ENCODE measurements around the gene ELFN1.

Gene ELFN1

GRCh38 chr7:1729773-1730172 is 59.7 kb downstream of the ELFN1 start:
- no peak overlapping the region for H3K27ac ChIP-seq (ENCODE audit: low read depth, low read length)
- H4K20me1 ChIP-seq (ENCODE audit: low read depth, low read length): peaks cover 4% of the 10 kb centered on the region; the same call in 1 of the 2 replicates
- H3K4me2 ChIP-seq (ENCODE audit: low read depth, low read length, poor library complexity, severe bottlenecking): no peak overlapping the region
- H3K36me3 ChIP-seq (ENCODE audit: low read length): no peaks in the 10 kb centered on the region
- no peak overlapping the region for H3K4me3 ChIP-seq (ENCODE audit: insufficient read depth, low read length, poor library complexity, severe bottlenecking)
- no peaks in the 10 kb centered on the region for H3K27me3 ChIP-seq (ENCODE audit: low read length)
- H2AFZ ChIP-seq (ENCODE audit: low read depth, low read length, severe bottlenecking): no peak overlapping the region
- no peaks in the 10 kb centered on the region for H3F3A ChIP-seq (ENCODE audit: insufficient read depth)
- no peaks in the 10 kb centered on the region for H3K9me3 ChIP-seq (ENCODE audit: insufficient read depth, low read length)
- H3K9me2 ChIP-seq (replicated peaks; ENCODE audit: insufficient read depth, low read length): no peaks in the 10 kb centered on the region
- H3K79me2 ChIP-seq (ENCODE audit: insufficient read depth, low read length): no peaks in the 10 kb centered on the region
- no peak overlapping the region for H3K9ac ChIP-seq (ENCODE audit: low read length)
- TF ChIP-seq EZH2phosphoT487 (conservative IDR thresholded peaks at IDR 0.05; ENCODE audit: low read length) (no peak), CTCF (IDR thresholded peaks at IDR 0.05; ENCODE audit: insufficient read depth, low read length, poor library complexity, severe bottlenecking) (no peak)

DNA sequence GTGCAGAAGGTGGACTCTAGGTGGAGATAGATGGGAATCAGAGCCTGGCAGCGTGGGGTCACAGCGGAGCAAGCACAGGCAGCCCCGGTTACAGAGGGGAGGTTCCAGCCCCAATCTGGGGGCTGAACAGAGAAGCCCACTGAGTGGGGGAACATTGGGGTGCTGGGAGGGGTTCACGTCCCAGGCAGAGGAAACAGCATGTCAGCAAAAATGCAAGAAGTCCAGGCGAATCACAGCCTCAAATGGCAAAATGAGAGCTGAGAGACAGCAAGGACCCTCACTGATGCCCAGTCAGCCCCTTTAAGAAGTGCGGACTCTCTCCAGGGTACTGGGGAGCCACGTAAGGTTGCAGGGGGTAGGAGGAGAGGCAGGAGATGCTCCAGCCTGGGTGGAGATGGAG is 62.0 kb downstream of the ELFN1 start:
- Histone ChIP-seq H4K20me1 (ENCODE audit: low read depth, low read length) (peaks cover 4% of the 10 kb centered on the region; the same call in 1 of the 2 replicates), H3K79me2 (ENCODE audit: insufficient read depth, low read length) (no peaks in the 10 kb centered on the region), H3K9me2 (replicated peaks; ENCODE audit: insufficient read depth, low read length) (no peaks in the 10 kb centered on the region), H3K9me3 (ENCODE audit: insufficient read depth, low read length) (no peaks in the 10 kb centered on the region), H3K4me2 (ENCODE audit: low read depth, low read length, poor library complexity, severe bottlenecking) (no peak overlapping the region), H3K9ac (ENCODE audit: low read length) (no peak overlapping the region), H3K27me3 (ENCODE audit: low read length) (no peaks in the 10 kb centered on the region), H3K4me3 (ENCODE audit: insufficient read depth, low read length, poor library complexity, severe bottlenecking) (no peak overlapping the region), H3F3A (ENCODE audit: insufficient read depth) (no peaks in the 10 kb centered on the region), H2AFZ (ENCODE audit: low read depth, low read length, severe bottlenecking) (no peak overlapping the region), H3K27ac (ENCODE audit: low read depth, low read length) (no peak overlapping the region), H3K36me3 (ENCODE audit: low read length) (no peaks in the 10 kb centered on the region)
- TF ChIP-seq CTCF (IDR thresholded peaks at IDR 0.05; ENCODE audit: insufficient read depth, low read length, poor library complexity, severe bottlenecking): no peak
- TF ChIP-seq EZH2phosphoT487 (conservative IDR thresholded peaks at IDR 0.05; ENCODE audit: low read length): no peak

GRCh38 chr7:1732645-1733044 is 62.6 kb downstream of the ELFN1 start:
- H3K9me3 ChIP-seq (ENCODE audit: insufficient read depth, low read length): no peaks in the 10 kb centered on the region
- no peaks in the 10 kb centered on the region for H3K79me2 ChIP-seq (ENCODE audit: insufficient read depth, low read length)
- no peaks in the 10 kb centered on the region for H3K9me2 ChIP-seq (replicated peaks; ENCODE audit: insufficient read depth, low read length)
- no peaks in the 10 kb centered on the region for H3K27me3 ChIP-seq (ENCODE audit: low read length)
- H3K4me3 ChIP-seq (ENCODE audit: insufficient read depth, low read length, poor library complexity, severe bottlenecking): no peak overlapping the region
- no peak overlapping the region for H3K27ac ChIP-seq (ENCODE audit: low read depth, low read length)
- peaks cover 4% of the 10 kb centered on the region; the same call in 1 of the 2 replicates for H4K20me1 ChIP-seq (ENCODE audit: low read depth, low read length)
- H3K36me3 ChIP-seq (ENCODE audit: low read length): no peaks in the 10 kb centered on the region
- H3K9ac ChIP-seq (ENCODE audit: low read length): no peak overlapping the region
- no peak for TF ChIP-seq CTCF (IDR thresholded peaks at IDR 0.05; ENCODE audit: insufficient read depth, low read length, poor library complexity, severe bottlenecking)
- TF ChIP-seq EZH2phosphoT487 (conservative IDR thresholded peaks at IDR 0.05; ENCODE audit: low read length): no peak
- no peaks in the 10 kb centered on the region for H3F3A ChIP-seq (ENCODE audit: insufficient read depth)
- H2AFZ ChIP-seq (ENCODE audit: low read depth, low read length, severe bottlenecking): no peak overlapping the region
- no peak overlapping the region for H3K4me2 ChIP-seq (ENCODE audit: low read depth, low read length, poor library complexity, severe bottlenecking)
